NCI-H2029 (cell line): ENCODE results near the gene CSTA.
"Not testable (repeated sequence)": the region's sequence is repeated elsewhere in the genome, so short reads cannot be mapped to it uniquely, and the experiment has no call there.

Experiments used
- DNase-seq: peaks from one replicate; lab custom pipeline; 2025; lab: John Stamatoyannopoulos, UW

Gene CSTA

DNA sequence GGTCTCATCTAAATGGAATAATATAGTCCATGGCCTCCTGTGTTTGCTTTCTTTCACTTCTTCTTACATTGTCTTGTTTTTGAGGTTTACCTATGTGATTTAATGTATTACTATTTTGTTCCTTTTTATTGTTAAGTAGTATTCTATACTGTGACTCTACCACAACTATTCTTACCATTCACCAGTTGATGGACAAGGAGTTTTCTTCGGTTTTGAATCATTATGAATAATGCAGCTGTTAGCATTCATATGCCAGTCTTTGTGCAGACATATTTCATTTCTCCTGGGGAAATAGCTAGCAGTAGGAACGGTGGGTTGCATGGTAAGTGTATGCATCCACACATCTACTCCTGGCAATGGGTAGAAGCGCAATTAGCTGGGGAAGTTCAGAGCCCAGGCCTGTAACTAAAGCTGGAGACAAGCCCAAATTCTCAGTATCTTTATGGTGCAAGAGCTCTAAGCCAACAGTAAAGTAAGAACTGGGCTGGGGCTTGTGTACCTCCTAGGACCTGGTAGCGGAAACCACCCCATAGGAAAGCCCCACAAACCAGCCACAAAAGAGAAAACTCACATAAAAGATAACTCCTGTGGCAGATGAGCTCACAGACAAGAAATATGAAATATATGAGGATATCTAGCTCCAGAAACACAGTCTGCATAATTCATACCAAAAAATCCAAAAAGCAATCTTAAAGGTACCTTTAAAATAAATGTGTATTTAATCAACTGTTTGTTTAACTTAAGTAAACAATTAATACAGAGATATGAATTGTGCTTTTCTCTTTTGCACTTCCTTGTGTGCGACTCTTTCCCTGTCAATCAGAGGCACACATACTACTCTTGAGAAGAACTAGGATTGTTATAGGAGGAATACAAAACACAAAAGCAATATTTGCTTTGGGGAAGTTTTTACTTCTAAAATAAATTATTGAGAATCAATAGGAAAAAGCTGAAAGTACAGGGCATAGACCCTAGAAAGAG lies 2.7 kb upstream of the CSTA start:
- no peak for DNase-seq

DNA sequence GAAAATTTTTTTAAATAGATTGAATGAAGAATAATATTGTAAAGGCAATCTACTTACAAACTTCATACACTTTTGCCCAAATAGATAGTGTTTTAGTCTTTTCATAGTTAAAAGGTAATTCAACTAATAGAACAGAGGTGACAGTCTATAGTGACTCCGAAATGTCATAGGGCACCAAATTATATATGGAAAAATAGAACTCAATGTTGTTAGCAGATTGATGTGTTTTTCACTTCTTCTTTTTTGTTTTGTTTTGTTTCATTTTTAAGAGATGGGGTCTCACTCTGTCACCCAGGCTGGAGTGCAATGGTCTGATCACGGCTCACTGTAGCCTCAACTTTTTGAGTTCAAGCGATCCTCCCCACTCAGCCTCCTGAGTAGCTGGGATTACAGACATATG lies 721 bp downstream of the CSTA start:
- no peak for DNase-seq

DNA sequence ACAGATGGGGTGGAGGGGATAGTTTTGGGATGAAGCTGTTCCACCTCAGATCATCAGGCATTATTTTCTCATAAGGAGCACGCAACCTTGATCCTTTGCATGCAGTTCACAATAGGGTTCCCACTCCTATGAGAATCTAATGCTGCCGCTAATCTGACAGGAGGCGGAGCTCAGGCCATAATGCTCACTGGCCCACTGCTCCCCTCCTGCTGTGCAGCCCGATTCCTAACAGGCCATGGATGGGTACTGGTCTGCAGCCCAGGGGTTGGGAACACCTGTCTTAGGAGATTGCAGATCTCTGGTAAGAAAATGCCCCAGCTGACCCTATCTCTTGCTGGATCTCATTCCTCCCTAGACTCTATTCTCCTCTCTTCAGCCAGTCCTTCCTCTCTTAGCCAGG lies 6.8 kb downstream of the CSTA start:
- DNase-seq: no peak

DNA sequence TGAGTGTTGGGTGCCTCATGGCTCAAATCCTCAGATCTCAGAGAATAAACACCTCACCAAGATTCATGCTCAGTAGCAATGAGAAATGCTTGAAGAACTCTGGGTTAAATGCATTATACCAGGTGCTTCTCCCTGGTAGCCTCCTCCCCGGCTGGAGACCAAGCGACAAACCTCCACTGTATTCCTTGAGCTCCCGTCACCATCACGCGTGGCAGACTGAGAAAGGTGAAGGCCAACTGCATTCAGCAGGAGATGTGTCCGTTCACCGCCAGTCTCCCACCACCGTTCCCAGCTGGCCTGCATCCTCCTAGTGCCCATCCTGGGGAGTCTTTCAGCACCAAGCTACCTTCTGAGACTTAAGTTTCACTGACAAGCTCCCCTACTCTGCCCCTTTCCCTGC lies 7.5 kb downstream of the CSTA start:
- no peak for DNase-seq

DNA sequence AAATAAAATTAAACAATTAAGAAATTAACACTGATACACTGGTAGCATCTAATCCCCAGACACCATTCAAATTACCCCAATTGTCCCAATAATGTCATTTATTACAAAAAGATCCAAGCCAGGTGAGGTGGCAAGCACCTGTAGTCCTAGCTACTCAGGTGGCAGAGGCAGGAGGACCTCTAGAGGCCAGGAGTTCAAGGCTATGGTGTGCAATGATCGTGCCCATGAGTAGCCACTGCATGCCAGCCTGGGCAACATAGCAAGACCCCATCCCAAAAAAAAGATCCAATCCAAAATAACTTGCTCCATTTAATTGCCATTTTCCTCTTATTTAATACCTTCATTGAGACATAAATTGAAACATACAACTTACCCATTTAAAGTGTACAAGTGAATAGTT lies 17.8 kb downstream of the CSTA start:
- no peak for DNase-seq

DNA sequence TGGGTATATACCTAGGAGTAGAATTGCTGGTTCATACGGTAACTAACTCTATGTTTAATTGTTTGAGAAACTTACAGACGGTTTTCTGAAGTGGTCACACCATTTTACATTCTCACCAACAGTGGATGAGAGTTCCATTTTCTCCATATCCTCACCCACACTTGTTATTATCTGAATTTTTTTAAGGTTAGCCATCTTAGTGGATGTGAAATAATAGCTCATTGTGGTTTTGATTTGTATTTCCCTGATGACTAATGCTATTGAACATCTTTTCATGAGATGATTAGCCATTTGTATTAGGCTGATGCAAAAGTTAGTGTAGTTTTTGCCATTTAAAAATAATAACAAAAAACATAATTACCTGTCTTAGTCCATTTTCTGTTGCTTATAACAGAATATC lies 18.6 kb downstream of the CSTA start:
- no peak for DNase-seq

DNA sequence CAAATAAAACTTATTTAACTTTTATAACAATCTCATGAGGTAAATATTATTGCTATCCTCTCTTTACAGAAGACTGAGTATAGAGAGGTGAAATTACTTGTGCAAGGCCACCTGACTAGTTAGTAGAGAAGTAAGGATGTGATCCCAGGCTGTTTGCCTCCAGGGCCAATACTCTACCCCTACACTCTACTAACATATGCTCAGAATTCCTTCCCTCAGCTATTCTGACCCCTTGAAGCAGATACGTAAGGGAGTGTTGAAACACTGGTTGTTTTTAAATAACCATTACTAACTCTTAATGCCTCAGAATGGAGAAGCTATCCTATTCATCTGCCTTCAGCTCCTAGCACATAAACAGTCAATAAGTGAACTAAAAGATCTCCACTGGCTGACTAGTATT lies 24.1 kb downstream of the CSTA start:
- DNase-seq: no peak

DNA sequence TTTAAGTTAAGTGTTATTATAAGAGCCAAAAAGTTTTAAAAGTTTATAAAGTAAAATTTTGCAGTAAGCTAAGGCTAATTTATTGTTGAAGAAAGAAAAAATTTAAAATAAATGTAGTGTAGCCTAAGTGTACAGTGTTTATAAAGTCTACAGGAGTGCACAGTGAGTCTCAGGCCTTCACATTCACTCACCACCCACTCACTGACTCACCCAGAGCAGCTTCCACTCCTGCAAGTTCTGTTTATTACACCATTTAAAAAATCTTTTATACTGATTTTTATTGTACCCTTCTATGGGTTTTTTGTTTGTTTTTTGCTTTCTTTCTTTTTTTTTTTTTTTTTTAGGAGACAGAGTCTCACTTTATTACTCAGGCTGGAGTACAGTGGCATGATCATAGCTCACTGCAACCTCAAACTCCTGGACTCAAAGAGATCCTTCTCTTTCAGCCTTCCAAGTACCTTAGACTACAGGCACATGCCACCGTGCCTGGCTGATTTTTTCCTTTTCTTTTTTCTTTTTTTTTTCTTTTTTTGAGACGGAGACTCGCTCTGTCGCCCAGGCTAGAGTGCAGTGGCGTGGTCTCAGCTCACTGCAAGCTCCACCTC lies 25.9 kb downstream of the CSTA start:
- no peak for DNase-seq

DNA sequence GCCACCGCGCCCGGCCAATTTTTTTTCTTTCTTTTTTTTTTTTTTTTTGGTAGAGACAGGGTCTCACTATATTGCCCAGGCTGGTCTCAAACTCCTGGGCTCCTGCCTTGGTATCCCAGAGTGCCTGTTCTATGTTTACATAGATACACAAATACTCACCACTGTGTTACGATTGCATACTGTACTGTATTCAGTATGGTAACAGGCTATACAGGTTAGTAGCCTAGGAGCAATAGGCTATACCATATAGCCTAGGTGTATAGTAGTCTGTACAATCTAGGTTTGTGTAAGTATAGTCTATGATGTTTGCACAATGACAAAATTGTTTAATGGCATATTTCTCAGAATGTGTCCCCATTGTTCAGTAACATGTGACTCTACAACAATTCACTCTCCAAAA lies 26.6 kb downstream of the CSTA start:
- no peak for DNase-seq

DNA sequence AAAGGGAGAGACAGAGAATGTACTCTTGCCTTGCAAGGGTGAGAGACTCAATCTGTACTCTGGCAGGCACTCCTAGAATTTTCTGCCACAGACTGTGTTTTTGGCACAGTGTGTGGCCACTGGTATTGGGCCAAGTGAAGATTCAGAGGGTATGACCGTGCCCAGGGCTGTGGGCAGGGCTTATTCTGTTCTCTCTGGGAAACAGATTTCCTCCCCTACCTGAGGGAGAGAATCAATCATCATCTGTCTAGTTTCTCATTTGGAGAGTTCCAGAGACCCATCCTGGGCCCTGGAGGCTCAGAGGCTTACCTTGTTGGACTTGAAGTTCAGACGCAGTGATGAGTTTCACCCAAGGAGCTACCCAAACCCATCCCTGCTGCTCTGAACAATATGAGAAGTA lies 28.2 kb downstream of the CSTA start:
- DNase-seq: no peak

DNA sequence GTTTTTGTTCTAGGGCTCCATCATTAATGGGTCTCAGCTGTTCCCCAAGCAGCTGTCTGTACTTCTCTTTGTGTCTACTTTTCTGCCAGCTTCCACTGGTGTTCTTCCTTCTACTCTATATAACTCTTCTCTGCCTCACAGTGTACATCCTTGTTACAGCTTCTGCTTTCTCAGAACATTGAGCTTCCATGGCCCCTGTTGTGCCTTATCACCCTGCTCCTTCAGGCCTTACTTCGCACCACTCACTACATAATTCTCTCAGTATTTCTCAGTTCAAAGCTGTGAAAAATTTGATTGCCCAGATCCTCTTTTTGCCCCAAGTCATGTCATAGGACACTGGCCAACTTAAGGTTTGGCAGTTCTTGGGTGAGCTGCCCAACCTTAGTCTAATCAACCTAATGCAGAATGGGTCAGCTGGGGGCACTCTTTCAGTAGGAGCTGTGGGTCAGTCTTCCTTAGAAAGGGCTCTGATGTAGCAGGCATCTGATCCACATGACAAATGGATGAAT lies 28.9 kb downstream of the CSTA start:
- no peak for DNase-seq

DNA sequence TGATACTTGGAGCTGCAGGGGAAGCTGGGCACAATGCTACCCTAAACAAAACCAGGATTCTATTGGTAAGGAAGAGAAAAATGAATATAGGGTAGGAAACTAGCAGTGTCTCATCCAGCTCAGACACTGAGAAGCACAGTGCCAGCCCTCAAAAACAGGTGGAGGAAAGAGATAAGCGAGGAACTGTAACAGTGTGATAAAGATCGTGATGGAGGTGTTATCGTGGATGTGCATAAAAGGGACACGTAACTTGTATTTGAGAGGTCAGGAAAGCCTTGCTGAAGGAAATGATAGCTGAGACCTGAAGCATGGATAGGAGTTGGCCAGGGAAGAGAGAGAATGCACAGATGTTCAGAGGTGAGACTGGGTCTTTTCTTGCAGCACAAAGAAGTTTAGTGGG lies 30.6 kb downstream of the CSTA start:
- no peak for DNase-seq

DNA sequence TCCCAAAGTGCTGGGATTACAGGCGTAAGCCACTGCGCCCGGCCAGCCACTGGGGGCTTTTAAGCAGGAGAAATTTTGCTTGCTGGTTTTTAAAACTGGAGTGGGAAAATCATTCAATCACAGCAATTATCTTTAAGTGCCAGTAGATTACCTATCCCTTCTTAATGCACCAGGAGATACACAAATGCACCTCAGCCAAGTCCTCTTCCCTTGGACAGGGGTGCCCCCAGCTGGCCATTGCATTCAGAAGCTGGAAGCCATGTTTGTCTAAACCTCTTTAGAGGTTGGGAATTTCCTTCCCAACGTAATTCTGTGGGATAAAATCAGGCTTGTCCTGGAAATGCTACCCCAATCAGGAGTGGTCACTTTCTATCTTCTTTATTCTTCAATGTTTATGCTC lies 31.4 kb downstream of the CSTA start:
- no peak for DNase-seq

DNA sequence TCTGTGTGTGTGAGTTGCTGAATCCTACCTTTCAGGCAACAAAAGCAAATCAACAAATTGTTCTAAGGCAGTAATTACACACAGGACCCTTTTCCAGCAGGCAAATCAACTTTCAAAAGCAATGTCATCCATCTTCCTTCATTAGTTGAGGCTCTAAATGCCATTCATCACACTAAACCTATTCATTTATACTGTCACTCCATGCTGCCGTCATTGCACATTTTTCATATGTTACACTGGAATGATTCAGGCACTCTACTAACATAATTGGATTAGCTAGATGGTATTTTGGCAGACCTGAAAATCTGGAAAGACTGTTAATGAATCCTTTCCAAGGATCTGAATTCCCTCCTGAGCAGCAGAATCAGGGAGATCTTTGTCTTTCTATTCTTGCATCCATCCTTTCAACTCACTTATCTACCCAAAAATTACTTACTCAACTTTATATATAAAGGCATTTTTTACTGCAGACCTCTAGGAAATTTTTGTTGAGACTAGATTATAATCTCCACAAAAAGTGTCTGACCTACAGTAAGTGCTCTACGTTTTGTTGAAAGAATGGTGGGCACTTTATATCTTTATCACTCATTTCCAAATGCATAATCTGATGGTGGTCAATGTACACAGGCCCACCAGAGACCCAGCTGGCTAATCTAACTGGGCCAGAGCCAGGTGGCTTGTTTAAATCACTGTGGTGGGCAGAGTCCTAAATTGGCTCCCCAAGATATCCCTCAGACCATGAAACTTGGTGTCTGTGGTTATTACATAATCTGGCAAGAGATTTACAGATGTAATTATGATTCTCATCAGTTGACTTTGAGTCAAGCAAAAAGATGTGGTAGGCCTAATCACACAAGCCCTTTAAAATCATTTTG lies 33.0 kb downstream of the CSTA start:
- DNase-seq: no peak

DNA sequence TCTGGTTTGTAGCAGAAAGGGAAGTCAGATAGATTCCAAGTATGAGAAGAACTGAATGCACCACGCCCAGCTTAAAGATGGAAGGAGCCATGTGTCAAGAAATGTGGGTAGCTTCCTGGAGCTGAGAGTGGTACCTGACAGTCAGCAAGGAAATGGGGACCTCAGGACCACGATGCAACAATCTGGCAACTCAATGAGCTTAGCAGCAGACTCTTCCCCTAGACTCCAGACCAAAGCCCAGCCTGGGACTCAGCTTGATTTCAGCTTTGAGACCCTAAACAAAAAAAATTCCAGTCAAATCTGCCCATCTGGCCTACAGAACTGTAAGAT lies 33.6 kb downstream of the CSTA start:
- no peak for DNase-seq

DNA sequence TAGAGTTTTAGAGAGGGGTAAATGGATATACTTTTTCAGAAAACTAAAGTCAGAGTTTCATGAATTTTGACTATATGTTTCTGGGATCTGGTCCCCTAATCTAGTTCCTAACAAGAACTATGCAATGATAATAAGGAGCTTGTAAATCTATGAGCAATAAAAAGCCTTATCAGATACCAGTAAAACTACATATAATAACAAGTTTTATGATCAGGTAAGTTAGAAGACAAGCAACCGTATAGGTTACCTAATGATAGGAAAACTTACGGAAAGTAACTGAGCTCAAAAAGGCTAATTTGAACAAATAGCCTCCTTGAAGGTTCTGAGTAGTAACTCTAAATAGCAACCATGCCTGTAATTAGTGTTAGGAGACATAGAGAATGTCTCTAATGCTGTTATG lies 37.0 kb downstream of the CSTA start:
- no peak for DNase-seq

DNA sequence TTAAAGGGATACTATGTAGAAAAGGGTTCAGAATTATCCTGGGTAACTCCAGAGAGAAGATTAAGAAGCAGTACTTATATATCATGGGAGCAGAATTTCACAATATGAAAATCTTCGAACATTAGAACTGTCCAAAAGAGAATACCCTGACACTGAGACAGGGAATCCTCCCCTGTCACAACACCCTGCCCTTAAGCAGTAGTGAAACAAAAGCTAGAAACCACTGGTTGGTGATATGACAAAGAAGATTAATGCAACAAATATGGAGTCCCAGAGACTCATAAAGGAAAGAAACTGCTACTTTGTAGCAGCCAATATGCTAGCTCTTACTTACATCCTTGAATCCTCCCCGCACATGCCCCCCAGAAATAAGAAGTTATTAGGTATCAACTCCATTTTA lies 39.4 kb downstream of the CSTA start:
- no peak for DNase-seq

DNA sequence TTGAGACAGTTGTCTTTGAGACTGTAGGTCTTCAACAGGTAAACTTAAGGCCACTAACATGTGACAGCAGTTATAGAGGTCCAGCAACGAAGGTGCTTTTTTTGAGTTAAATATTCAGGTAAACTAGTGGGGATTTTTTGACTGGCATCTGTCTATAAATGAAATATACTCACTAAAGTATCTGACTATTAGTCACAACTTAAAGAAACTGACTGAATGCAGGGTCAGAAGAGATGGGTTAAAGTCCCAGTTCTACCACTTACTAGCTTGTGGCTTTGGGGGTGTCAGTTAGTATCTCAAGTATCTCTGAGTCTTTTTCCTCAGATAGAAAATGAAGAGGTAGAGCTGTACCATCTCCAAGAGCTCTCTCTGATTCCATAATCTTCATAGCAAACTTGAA lies 40.0 kb downstream of the CSTA start:
- no peak for DNase-seq

DNA sequence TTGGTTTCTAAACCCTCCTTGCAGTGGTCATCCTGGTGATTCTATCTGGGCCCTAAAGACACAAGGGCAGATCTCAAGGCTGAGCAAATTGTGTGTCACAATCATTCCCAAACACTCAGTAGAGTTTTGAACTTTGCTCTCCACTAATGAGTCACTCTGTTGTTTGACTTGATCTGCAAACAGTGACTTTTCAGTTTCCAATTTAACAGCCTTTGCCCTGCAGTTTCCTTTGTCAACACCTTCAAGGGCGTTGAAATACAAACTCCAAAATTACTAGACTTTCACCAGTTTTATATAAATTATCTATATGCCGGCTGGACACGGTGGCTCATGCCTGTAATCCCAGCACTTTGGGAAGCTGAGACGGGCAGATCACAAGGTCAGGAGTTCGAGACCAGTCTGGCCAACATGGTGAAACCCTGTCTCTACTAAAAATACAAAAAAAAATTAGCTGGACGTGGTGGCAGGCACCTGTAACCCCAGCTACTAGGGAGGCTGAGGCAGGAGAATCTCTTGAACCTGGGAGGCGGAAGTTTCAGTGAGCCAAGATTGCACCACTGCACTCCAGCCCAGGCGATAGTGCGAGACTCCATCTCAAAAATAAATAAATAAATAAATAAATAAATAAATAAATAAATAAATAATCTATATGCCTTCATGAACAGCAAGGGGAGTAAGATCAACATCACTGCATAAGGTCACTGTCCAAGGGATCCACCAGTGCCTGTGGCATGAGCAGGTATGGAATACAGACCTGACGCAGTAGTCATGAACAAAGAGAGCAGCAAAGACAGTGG lies 40.7 kb downstream of the CSTA start:
- not testable (repeated sequence) for DNase-seq

DNA sequence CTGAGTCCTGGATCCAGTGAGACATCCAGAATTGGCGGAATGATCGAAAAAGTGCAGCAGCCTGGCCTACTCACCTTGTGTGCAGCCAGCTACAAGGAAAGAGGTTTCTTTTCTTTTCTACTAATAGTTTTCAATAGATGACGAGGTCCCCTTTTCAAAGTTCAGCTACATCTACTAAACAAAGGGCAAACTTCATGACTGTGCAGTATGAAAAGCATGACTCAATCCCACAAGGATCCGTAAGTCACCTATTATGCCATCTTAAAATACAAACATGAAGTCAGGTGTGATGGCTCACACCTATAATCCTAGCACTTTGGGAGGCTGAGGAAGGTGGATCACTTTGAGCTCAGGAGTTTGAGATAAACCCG lies 41.3 kb downstream of the CSTA start:
- no peak for DNase-seq

DNA sequence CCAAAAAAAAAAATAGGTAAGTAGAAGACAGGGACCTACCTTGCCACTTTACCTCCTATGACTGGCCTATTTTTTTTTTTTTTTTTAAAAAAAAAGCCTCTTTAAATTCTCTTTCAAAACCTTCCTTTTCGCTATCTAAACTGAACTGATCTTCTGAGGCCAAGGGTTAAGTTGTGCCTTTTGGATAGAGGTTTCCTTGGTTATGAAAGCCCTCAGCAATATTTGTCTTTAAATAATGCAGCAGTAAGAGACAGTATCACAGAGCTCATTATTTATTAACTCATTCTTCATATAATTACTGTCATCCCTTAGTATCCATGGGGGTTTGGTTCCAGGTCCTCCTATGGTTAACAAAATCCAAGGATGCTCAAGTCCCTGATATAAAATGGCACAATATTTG lies 49.0 kb downstream of the CSTA start:
- DNase-seq: no peak

DNA sequence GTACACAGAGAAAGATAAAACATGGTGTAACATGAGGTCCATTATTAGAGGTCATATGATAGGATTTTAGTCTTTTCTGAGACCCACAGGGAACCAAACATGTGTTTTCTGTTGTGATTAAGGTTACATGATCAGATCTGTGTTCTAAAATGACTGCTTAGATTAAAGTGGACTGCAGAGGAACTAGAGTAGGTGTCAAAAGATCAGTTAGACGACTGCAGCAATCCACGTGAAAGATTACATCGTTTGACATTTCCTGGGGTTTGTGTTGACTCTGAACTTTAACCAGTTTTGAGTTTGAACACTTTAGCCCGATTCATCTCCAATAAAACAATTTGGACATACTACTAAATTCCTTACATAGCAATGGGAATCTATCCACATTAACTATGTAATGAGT lies 52.9 kb downstream of the CSTA start:
- no peak for DNase-seq
